ENCODE results near the gene TPK1.

DNA sequence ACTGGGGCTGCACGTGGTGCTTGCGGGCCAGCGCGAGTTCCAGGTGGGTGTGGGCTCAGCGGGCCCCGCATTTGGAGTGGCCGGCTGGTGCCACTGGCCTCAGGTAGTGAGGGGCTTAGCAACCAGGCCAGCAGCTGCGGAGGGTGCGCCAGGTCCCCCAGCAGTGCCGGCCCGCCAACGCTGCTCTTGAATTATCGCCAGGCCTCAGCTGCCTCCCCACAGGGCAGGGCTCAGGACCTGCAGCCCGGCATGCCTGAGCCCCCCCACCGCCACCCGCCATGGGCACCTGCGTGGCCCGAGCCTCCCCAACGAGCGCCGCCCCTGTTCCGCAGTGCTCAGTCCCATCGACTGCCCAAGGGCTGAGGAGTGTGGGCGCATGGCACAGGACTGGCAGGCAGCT is 185.4 kb downstream of the TPK1 start:
- TF ChIP-seq, protein P1, sequence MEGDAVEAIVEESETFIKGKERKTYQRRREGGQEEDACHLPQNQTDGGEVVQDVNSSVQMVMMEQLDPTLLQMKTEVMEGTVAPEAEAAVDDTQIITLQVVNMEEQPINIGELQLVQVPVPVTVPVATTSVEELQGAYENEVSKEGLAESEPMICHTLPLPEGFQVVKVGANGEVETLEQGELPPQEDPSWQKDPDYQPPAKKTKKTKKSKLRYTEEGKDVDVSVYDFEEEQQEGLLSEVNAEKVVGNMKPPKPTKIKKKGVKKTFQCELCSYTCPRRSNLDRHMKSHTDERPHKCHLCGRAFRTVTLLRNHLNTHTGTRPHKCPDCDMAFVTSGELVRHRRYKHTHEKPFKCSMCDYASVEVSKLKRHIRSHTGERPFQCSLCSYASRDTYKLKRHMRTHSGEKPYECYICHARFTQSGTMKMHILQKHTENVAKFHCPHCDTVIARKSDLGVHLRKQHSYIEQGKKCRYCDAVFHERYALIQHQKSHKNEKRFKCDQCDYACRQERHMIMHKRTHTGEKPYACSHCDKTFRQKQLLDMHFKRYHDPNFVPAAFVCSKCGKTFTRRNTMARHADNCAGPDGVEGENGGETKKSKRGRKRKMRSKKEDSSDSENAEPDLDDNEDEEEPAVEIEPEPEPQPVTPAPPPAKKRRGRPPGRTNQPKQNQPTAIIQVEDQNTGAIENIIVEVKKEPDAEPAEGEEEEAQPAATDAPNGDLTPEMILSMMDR (IDR thresholded peaks at IDR 0.05), result no peak
- no peak for TF ChIP-seq POLR2AphosphoS5 (IDR thresholded peaks at IDR 0.05)
- TF ChIP-seq POLR2A (IDR thresholded peaks at IDR 0.05), result no peak

Measured in gastroesophageal sphincter (tissue), 3 donors.